GM23338 (cell line): Measurements from ENCODE around the gene RASSF1. TPM values are rescaled to one million over a fixed set of nuclear protein-coding genes. Genes with fewer than 3 reads are reported as not detected.

Source experiments
- ATAC-seq: fragments of 200-7000 bp; cut with Tn5 transposase; 3 replicates; pipeline ENCODE4 v1.9.1; 2020
- DNase-seq: peaks from one replicate; pipeline ENCODE4 v3.0.0-alpha.2; 2015; ENCODE audit warnings: low spot score
- H2AFZ ChIP-seq: fragments of 200-600 bp; sonication (generic); 2 replicates; pipeline ENCODE4 v1.8.0; 2016; ENCODE audit warnings: antibody characterized with exemption, mild to moderate bottlenecking, moderate library complexity
- H3F3A ChIP-seq: fragments of 200-600 bp; sonication (generic); replicated peaks from 2 replicates; pipeline ENCODE4 v1.8.0; 2017; ENCODE audit warnings: antibody characterized with exemption, mixed run types, low read depth
- H3K27ac ChIP-seq: fragments of 200-600 bp; sonication (generic); 2 replicates; pipeline ENCODE4 v1.6.1; 2016; ENCODE audit warnings: low read depth
- H3K27me3 ChIP-seq: fragments of 200-600 bp; sonication (generic); 2 replicates; pipeline ENCODE4 v1.8.0; 2016; ENCODE audit warnings: mild to moderate bottlenecking, mixed run types, moderate library complexity; ENCODE audit not compliant: insufficient read depth
- H3K36me3 ChIP-seq: fragments of 200-600 bp; sonication (generic); 2 replicates; pipeline ENCODE4 v1.8.0; 2016; ENCODE audit warnings: mild to moderate bottlenecking; ENCODE audit not compliant: insufficient read depth
- H3K4me1 ChIP-seq: fragments of 200-600 bp; sonication (generic); 2 replicates; pipeline ENCODE4 v1.8.0; 2016; ENCODE audit warnings: mild to moderate bottlenecking, moderate library complexity; ENCODE audit not compliant: insufficient read depth
- H3K4me2 ChIP-seq: fragments of 200-600 bp; sonication (generic); 2 replicates; pipeline ENCODE4 v1.7.1; 2017; ENCODE audit warnings: mixed run types
- H3K4me3 ChIP-seq: fragments of 200-600 bp; sonication (generic); 2 replicates; pipeline ENCODE4 v1.6.1; 2016; ENCODE audit warnings: mixed run types
- H3K79me2 ChIP-seq: fragments of 200-600 bp; sonication (generic); replicated peaks from 2 replicates; pipeline ENCODE4 v1.8.0; 2017; ENCODE audit warnings: mild to moderate bottlenecking; ENCODE audit not compliant: insufficient read depth
- H3K9me2 ChIP-seq: fragments of 200-600 bp; sonication (generic); 2 replicates; pipeline ENCODE4 v1.8.0; 2017; ENCODE audit not compliant: insufficient read depth
- H4K20me1 ChIP-seq: fragments of 200-600 bp; sonication (generic); replicated peaks from 2 replicates; pipeline ENCODE4 v1.8.0; 2017; ENCODE audit warnings: mild to moderate bottlenecking; ENCODE audit not compliant: insufficient read depth
- H3K27ac Mint-ChIP-seq: 2 replicates; pipeline ENCODE4 v1.8.0; 2020; ENCODE audit warnings: inconsistent platforms, mild to moderate bottlenecking, moderate library complexity, mixed read lengths
- H3K27me3 Mint-ChIP-seq: 3 replicates; pipeline ENCODE4 v1.8.0; 2022; ENCODE audit warnings: low read depth, mild to moderate bottlenecking, moderate library complexity, mixed read lengths, inconsistent platforms; ENCODE audit not compliant: insufficient read depth, poor library complexity
- H3K36me3 Mint-ChIP-seq: 3 replicates; pipeline ENCODE4 v1.8.0; 2021; ENCODE audit warnings: low read depth, mild to moderate bottlenecking, inconsistent platforms, moderate library complexity, mixed read lengths
- H3K4me1 Mint-ChIP-seq: 3 replicates; pipeline ENCODE4 v1.8.0; 2020; ENCODE audit warnings: mild to moderate bottlenecking, inconsistent platforms, mixed read lengths
- H3K4me3 Mint-ChIP-seq: 3 replicates; pipeline ENCODE4 v1.8.0; 2021; ENCODE audit warnings: moderate library complexity, mild to moderate bottlenecking, inconsistent platforms, mixed read lengths
- H3K9me3 Mint-ChIP-seq: 3 replicates; pipeline ENCODE4 v1.8.0; 2020; ENCODE audit warnings: moderate library complexity, mild to moderate bottlenecking, inconsistent platforms, mixed read lengths
- CREB1 ChIP-seq: fragments of 250-450 bp; sonication (Bioruptor Pico); IDR thresholded peaks from 2 replicates; pipeline ENCODE4 v1.5.0; 2020; ENCODE audit warnings: low read depth, mild to moderate bottlenecking, moderate library complexity
- EZH2 ChIP-seq: fragments of 200-600 bp; sonication (generic); IDR thresholded peaks from one replicate; pipeline ENCODE4 v1.8.0; 2017; ENCODE audit warnings: antibody characterized with exemption, mild to moderate bottlenecking, low read depth; ENCODE audit not compliant: unreplicated experiment
- EZH2phosphoT487 ChIP-seq: fragments of 200-600 bp; sonication (generic); IDR thresholded peaks from one replicate; pipeline ENCODE4 v1.8.1; 2018; ENCODE audit warnings: antibody characterized with exemption; ENCODE audit not compliant: unreplicated experiment
- JUNB ChIP-seq: IDR thresholded peaks from one replicate; pipeline ENCODE4 v1.6.1; 2016; ENCODE audit warnings: antibody characterized with exemption; ENCODE audit not compliant: unreplicated experiment
- NANOG ChIP-seq: IDR thresholded peaks from 2 replicates; pipeline ENCODE4 v1.6.1; 2016; ENCODE audit warnings: antibody characterized with exemption, borderline replicate concordance
- POLR2AphosphoS5 ChIP-seq: IDR thresholded peaks from 2 replicates; pipeline ENCODE4 v1.6.1; 2016; ENCODE audit warnings: antibody characterized with exemption, low read depth
- STAT1 ChIP-seq: IDR thresholded peaks from one replicate; pipeline ENCODE4 v1.6.1; 2016; ENCODE audit warnings: antibody characterized with exemption; ENCODE audit not compliant: unreplicated experiment
- ZNF114 ChIP-seq: fragments of 250-450 bp; sonication (Bioruptor Pico); IDR thresholded peaks from 2 replicates; pipeline ENCODE4 v1.5.0; 2020; ENCODE audit warnings: mild to moderate bottlenecking, moderate library complexity
- ZNF331 ChIP-seq: fragments of 250-450 bp; sonication (Bioruptor Pico); IDR thresholded peaks from 2 replicates; pipeline ENCODE4 v1.5.0; 2020; ENCODE audit warnings: low read depth, mild to moderate bottlenecking, moderate library complexity
- polyA plus RNA-seq: library from polyadenylated mRNA; unstranded; fragments of >200 nt; fragmentation: Nextera tagmentation; extraction: Ambion mirVana; gene quantifications from 2 replicates; pipeline ENCODE4 v1.2.1, GENCODE V29; 2016
- total RNA-seq: library from RNA; depleted of rRNA; stranded (reverse); fragments of >200 nt; shearing (Covaris generic); gene quantifications from 2 replicates; pipeline ENCODE4 v1.2.3, GENCODE V29; 2014
- TF ChIP-seq, protein P1 (sequence below), 2 experiments: fragments of 200-600 bp in 1 of 2; sonication (generic) in 1 of 2; conservative IDR thresholded peaks; 2 replicates each; pipeline versions ENCODE4 v1.5.1 to v1.6.1; 2016 to 2017; ENCODE audit warnings: antibody characterized with exemption in 2 of 2, low read depth in 2 of 2, mild to moderate bottlenecking in 2 of 2, moderate library complexity in 1 of 2
- TF ChIP-seq, protein P2 (sequence below): IDR thresholded peaks from 2 replicates; pipeline ENCODE4 v1.6.1; 2016; ENCODE audit warnings: antibody characterized with exemption
- TF ChIP-seq, protein P3 (sequence below): IDR thresholded peaks from one replicate; pipeline ENCODE4 v1.6.1; 2018; ENCODE audit warnings: antibody characterized with exemption; ENCODE audit not compliant: unreplicated experiment
- TF ChIP-seq, protein P4 (sequence below): fragments of 250-450 bp; sonication (Bioruptor Pico); IDR thresholded peaks from 2 replicates; pipeline ENCODE4 v1.5.0; 2020; ENCODE audit warnings: mild to moderate bottlenecking, moderate library complexity

RASSF1 gene
- total and polyA plus RNA-seq, 2 experiments from 2014 or later: 9.6 to 15.7 TPM

DNA sequence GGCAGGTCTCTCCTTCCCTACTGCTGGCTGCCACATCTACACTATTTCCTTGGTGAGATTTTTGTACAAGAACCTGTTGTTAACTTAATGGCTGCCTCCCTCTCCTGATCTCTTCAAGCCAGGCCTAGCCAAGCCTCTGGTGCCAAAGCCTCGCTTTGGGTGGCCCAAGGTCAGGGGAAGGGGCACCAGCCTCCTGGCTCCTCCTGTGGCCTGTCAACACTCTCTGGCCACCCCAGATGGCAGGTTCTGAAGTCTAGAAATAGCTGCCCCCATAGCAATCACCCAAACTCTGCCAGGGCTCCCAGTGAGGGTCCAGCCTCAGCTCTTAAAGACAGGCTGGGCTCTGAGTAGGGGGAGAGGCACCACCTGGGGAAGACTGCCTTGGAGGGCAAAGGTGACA lies 53.4 kb downstream of the RASSF1 start:
- peaks cover 5% of the 10 kb centered on the region for H3K4me1 Mint-ChIP-seq
- no peak overlapping the region for H3K27ac Mint-ChIP-seq
- Histone ChIP-seq H3K36me3 (peaks cover 11% of the 10 kb centered on the region), H3K4me3 (no peak overlapping the region), H3K4me2 (no peak overlapping the region), H3K27me3 (no peaks in the 10 kb centered on the region), H4K20me1 (no peaks in the 10 kb centered on the region; the same call in 1 of the 2 replicates), H3K4me1 (peaks cover 5% of the 10 kb centered on the region; the same call in 1 of the 2 replicates), H3F3A (0 out of 2 replicates have a peak, but pooled peaks cover 4% of the 10 kb centered on the region), H3K27ac (no peak overlapping the region), H3K79me2 (peaks cover 17% of the 10 kb centered on the region), H2AFZ (no peak overlapping the region), H3K9me2 (no peaks in the 10 kb centered on the region)
- DNase-seq (no peak), ATAC-seq (no peak)
- peaks cover 47% of the 10 kb centered on the region for H3K36me3 Mint-ChIP-seq
- TF ChIP-seq CREB1 (CRISPR knock-in tag) (no peak), NANOG (no peak), JUNB (no peak), POLR2AphosphoS5 (no peak), ZNF331 (CRISPR knock-in tag) (no peak), EZH2phosphoT487 (no peak), ZNF114 (no peak), EZH2 (no peak), STAT1 (no peak)
- TF ChIP-seq, protein P1, sequence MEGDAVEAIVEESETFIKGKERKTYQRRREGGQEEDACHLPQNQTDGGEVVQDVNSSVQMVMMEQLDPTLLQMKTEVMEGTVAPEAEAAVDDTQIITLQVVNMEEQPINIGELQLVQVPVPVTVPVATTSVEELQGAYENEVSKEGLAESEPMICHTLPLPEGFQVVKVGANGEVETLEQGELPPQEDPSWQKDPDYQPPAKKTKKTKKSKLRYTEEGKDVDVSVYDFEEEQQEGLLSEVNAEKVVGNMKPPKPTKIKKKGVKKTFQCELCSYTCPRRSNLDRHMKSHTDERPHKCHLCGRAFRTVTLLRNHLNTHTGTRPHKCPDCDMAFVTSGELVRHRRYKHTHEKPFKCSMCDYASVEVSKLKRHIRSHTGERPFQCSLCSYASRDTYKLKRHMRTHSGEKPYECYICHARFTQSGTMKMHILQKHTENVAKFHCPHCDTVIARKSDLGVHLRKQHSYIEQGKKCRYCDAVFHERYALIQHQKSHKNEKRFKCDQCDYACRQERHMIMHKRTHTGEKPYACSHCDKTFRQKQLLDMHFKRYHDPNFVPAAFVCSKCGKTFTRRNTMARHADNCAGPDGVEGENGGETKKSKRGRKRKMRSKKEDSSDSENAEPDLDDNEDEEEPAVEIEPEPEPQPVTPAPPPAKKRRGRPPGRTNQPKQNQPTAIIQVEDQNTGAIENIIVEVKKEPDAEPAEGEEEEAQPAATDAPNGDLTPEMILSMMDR (conservative IDR thresholded peaks at IDR 0.05; ENCODE audit: low read depth in 2 of 2): no peak
- TF ChIP-seq, protein P2, sequence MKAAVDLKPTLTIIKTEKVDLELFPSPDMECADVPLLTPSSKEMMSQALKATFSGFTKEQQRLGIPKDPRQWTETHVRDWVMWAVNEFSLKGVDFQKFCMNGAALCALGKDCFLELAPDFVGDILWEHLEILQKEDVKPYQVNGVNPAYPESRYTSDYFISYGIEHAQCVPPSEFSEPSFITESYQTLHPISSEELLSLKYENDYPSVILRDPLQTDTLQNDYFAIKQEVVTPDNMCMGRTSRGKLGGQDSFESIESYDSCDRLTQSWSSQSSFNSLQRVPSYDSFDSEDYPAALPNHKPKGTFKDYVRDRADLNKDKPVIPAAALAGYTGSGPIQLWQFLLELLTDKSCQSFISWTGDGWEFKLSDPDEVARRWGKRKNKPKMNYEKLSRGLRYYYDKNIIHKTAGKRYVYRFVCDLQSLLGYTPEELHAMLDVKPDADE: no peak
- TF ChIP-seq, protein P3, sequence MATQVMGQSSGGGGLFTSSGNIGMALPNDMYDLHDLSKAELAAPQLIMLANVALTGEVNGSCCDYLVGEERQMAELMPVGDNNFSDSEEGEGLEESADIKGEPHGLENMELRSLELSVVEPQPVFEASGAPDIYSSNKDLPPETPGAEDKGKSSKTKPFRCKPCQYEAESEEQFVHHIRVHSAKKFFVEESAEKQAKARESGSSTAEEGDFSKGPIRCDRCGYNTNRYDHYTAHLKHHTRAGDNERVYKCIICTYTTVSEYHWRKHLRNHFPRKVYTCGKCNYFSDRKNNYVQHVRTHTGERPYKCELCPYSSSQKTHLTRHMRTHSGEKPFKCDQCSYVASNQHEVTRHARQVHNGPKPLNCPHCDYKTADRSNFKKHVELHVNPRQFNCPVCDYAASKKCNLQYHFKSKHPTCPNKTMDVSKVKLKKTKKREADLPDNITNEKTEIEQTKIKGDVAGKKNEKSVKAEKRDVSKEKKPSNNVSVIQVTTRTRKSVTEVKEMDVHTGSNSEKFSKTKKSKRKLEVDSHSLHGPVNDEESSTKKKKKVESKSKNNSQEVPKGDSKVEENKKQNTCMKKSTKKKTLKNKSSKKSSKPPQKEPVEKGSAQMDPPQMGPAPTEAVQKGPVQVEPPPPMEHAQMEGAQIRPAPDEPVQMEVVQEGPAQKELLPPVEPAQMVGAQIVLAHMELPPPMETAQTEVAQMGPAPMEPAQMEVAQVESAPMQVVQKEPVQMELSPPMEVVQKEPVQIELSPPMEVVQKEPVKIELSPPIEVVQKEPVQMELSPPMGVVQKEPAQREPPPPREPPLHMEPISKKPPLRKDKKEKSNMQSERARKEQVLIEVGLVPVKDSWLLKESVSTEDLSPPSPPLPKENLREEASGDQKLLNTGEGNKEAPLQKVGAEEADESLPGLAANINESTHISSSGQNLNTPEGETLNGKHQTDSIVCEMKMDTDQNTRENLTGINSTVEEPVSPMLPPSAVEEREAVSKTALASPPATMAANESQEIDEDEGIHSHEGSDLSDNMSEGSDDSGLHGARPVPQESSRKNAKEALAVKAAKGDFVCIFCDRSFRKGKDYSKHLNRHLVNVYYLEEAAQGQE: no peak
- TF ChIP-seq, protein P4, sequence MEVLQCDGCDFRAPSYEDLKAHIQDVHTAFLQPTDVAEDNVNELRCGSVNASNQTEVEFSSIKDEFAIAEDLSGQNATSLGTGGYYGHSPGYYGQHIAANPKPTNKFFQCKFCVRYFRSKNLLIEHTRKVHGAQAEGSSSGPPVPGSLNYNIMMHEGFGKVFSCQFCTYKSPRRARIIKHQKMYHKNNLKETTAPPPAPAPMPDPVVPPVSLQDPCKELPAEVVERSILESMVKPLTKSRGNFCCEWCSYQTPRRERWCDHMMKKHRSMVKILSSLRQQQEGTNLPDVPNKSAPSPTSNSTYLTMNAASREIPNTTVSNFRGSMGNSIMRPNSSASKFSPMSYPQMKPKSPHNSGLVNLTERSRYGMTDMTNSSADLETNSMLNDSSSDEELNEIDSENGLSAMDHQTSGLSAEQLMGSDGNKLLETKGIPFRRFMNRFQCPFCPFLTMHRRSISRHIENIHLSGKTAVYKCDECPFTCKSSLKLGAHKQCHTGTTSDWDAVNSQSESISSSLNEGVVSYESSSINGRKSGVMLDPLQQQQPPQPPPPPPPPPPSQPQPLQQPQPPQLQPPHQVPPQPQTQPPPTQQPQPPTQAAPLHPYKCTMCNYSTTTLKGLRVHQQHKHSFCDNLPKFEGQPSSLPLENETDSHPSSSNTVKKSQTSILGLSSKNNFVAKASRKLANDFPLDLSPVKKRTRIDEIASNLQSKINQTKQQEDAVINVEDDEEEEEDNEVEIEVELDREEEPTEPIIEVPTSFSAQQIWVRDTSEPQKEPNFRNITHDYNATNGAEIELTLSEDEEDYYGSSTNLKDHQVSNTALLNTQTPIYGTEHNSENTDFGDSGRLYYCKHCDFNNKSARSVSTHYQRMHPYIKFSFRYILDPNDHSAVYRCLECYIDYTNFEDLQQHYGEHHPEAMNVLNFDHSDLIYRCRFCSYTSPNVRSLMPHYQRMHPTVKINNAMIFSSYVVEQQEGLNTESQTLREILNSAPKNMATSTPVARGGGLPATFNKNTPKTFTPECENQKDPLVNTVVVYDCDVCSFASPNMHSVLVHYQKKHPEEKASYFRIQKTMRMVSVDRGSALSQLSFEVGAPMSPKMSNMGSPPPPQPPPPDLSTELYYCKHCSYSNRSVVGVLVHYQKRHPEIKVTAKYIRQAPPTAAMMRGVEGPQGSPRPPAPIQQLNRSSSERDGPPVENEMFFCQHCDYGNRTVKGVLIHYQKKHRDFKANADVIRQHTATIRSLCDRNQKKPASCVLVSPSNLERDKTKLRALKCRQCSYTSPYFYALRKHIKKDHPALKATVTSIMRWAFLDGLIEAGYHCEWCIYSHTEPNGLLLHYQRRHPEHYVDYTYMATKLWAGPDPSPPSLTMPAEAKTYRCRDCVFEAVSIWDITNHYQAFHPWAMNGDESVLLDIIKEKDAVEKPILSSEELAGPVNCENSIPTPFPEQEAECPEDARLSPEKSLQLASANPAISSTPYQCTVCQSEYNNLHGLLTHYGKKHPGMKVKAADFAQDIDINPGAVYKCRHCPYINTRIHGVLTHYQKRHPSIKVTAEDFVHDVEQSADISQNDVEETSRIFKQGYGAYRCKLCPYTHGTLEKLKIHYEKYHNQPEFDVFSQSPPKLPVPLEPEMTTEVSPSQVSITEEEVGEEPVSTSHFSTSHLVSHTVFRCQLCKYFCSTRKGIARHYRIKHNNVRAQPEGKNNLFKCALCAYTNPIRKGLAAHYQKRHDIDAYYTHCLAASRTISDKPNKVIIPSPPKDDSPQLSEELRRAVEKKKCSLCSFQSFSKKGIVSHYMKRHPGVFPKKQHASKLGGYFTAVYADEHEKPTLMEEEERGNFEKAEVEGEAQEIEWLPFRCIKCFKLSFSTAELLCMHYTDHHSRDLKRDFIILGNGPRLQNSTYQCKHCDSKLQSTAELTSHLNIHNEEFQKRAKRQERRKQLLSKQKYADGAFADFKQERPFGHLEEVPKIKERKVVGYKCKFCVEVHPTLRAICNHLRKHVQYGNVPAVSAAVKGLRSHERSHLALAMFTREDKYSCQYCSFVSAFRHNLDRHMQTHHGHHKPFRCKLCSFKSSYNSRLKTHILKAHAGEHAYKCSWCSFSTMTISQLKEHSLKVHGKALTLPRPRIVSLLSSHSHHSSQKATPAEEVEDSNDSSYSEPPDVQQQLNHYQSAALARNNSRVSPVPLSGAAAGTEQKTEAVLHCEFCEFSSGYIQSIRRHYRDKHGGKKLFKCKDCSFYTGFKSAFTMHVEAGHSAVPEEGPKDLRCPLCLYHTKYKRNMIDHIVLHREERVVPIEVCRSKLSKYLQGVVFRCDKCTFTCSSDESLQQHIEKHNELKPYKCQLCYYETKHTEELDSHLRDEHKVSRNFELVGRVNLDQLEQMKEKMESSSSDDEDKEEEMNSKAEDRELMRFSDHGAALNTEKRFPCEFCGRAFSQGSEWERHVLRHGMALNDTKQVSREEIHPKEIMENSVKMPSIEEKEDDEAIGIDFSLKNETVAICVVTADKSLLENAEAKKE (CRISPR knock-in tag): no peak
- H3K27me3 Mint-ChIP-seq: peaks cover 5% of the 10 kb centered on the region
- no peaks in the 10 kb centered on the region for H3K9me3 Mint-ChIP-seq
- no peak overlapping the region for H3K4me3 Mint-ChIP-seq
